NCI-H2196 (cell line): ENCODE measurements around the gene MT1X.
A peak's percentile ranks its signal among the peaks of the same experiment; 100 is the strongest.

Experiments
- DNase-seq: peaks from one replicate; lab custom pipeline; 2025; ENCODE audit not compliant: unreplicated experiment; lab: John Stamatoyannopoulos, UW

MT1X gene

DNA sequence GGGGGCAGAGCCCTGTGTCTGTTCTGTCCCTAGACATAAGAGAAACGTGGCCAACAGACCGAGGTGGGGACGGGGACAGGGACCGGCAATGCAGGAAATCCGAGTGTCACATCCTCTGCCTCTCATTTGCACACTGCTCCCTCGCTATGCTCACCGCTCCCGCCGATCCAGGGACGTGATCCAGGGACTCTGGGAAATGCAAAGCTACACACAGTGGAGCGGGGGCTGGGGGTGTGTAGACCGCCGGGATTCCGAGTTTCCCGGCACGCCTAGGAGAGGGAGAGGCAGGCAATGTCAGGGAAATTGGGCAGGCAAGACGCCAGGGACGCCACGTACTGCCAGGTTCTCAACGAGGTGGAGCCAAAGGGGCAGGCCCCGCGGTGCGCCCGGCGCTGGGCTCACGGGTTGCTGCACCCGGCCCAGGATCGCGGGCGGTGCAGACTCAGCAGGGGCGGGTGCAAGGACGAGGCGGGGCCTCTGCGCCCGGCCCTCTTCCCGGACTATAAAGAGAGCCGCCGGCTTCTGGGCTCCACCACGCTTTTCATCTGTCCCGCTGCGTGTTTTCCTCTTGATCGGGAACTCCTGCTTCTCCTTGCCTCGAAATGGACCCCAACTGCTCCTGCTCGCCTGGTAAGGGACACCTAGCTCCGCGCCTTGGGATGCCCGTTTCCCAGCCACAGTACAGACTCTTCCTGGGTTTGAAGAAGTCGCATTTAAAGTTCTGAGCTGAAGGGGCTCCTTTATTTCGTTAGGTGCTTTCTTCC is at the start of gene MT1X:
Gene MT1X (plus strand): TSS at position 532 of the 764 bp plus-strand sequence. CDS start 71 bp downstream, at position 603.
- DNase-seq = peak; percentile 69

DNA sequence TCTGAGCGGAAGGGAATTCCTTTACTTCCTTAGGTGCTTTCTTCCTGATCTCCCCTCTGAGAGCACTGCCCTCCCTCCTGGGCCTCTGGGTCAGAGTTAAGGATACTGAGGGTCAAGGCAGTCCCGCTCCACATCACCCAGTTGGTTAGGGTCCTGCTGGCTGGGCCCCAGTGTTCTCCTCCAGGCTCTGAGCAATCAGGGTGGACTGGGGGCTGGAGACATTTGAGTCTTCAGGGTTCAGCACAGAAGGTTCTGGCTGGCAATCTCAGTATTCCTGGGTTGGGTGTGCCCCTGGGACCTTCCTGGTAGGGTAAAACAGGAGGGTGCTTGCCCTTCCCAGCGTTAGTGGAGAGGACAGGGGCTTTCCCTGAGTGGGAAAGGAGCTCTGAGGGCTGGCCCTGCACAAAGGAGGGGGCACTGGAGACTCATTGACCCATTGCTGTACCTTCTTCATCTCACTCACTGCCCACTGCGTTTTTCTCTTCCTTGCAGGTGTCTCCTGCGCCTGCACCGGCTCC is 49.4 kb upstream of the MT1X start:
- no peak for DNase-seq

DNA sequence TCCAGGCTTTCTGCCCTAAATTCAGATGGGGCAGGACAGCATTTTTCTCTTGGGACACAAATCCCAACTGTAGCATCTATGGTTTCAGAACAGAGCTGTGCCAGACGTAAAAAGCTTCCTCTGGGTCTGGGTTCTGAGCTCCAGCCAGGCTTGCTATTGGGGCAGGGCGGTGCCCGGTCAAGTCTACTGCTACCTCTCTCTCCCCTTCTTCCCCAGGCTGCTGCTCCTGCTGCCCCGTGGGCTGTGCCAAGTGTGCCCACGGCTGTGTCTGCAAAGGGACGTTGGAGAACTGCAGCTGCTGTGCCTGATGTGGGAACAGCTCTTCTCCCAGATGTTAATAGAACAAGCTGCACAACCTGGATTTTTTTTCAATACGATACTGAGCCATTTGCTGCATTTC is 48.7 kb upstream of the MT1X start:
- no peak for DNase-seq

DNA sequence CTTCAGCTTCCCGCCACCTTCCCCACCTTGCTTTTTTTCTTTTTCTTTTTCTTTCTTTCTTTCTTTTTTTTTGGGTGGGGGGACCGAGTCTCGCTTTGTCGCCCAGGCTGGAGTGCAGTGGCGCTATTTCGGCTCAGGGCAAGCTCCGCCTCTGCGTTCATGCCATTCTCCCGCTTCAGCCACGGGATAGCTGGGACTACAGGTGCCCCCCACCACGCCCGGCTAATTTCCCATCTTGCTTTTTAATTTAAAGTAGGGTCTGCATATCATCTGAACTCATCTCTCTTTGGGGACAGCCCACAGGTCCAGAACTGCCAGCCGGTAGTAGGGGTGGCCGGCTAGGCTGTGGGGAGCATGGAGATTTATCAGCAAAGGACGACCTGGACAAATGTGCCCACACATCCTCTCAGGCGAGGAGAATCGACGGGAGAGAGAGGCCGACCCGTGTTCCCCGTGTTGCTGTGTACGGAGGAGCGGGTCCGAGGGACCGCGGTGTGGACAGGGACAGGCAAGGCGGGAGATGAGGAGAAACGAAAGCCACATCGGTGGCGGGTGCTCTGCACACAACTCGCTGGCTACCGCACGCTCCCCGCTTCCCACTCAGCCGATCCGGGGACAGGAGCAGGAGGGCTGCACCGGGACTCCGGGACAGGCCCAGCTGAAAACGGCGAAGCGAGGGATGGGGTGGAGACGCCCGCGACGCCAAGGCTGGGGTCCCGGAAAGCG is 47.4 kb upstream of the MT1X start:
- DNase-seq = no peak

DNA sequence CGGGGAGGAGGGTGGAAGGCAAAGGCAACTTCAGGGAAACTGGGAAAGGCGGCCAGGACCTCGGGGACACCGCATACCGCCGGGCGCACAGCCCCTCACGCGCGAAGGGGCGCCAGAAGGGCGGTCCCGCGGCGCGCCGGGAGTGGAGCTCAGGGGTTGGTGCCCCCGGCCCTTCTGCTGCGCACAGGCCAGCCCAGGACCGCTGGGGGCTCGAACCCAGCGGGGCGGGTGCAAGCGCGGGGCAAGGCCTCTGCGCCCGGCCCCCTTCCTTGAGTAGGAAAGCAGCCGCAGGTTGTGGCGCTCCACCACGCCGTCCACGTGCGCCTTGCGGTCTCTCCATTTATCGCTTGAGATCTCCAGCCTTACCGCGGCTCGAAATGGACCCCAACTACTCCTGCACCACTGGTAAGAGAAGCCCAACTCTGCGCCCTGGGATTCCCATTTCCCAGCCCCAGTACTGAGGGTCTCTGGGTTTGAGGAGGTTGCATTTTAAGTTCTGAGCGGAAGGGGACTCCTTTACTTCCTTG is 46.8 kb upstream of the MT1X start:
- DNase-seq = no peak

DNA sequence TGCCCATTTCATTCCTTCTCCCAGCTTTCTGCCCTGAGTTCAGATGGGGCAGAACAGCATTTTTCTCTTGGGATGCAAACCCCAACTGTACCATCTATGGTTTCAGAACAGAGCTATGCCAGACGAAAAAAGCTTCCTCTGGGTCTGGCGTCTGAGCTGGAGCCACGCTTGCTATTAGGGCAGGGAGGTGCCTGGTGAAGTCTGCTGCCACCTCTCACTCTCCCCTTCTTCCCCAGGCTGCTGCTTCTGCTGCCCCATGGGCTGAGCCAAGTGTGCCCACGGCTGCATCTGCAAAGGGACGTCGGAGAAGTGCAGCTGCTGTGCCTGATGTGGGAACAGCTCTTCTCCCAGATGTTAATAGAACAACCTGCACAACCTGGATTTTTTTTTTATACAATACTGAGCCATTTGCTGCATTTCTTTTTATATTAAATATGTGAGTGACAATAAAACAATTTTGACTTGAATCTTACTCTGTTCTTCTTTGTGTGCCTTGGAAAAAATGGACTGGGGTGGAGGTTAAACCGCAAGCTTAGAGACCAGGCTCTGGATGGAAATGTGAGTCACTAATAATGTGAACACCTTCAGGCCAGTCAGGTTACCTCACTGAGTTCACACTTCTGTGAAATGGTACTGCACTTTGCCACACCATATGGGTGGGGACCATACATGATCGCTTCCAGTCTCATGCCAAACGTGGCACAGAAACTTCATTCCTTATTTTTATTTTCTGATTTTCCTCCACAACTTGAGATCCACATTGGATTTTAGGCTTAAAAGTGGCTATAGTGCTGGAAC is 45.5 kb upstream of the MT1X start:
- DNase-seq = no peak

DNA sequence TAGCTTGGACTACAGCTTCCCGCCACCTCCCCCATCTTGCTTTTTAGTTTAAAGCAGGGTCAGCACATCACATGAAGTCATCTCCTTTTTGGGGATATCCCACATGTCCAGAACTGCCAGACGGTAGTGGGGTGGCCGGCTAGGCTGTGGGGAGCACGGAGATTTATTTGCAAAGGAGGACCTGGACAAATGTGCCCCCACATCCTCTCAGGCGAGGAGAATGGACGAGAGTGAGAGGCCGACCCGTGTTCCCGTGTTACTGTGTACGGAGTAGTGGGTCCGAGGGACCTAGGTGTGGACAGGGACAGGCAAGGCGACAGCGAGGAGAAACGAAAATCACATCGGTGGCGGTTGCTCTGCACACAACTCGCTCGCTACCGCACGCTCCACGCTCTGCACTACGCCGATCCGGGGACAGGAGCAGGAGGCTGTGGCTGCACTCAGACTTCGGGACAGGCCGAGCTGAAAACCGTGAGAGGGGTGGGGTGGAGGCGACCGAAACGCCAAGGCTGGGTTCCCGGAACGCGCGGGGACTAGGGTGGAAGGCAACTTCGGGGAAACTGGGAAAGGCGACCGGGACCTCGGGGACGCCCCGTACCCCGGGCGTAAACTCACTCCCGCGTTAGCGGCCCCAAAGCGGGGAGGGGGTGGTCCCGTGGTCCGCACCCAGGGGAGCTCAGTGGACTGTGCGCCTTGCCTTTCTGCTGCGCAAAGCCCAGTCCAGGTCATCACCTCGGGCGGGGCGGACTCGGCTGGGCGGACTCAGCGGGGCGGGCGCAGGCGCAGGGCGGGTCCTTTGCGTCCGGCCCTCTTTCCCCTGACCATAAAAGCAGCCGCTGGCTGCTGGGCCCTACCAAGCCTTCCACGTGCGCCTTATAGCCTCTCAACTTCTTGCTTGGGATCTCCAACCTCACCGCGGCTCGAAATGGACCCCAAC is 44.2 kb upstream of the MT1X start, which contains the start of gene MT1A:
Gene MT1A (plus strand): TSS at position 853 of the 937 bp plus-strand sequence. CDS start 73 bp downstream, at position 926.
- DNase-seq = no peak

DNA sequence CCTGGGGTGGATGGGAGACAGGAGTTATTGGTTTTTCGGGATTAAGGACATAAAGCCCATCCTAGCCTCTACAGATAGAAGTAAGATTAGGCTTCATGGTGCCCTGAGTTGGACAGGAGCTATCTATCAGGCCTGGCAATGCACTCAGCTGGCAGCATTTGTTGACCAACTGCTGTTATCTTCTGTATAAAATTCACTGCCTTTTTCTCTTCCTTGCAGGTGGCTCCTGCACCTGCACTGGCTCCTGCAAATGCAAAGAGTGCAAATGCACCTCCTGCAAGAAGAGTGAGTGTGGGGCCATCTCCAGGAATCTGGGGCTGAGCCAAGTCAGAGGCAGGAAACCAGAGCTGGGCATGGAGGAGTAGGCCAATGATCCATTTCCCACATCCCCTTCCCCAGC is 43.2 kb upstream of the MT1X start:
- DNase-seq = no peak

DNA sequence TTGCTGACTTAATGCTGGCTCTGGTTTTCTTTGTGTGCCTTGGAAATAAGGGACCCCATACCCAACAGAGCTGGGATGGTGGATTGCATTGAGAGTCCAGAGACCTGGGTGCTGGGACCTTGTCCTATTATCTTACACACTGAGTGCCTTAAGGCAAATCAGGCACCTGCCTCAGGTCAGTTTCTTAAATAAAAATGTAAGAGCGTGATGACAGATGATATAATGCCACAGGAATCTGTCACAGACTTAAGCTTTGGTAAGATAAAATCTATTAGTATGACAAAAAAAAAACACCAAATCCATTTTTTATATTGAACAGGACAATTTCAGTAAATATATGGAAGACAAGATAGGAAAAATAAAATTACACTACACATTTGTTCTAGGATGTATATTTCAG is 42.2 kb upstream of the MT1X start:
- DNase-seq = no peak

DNA sequence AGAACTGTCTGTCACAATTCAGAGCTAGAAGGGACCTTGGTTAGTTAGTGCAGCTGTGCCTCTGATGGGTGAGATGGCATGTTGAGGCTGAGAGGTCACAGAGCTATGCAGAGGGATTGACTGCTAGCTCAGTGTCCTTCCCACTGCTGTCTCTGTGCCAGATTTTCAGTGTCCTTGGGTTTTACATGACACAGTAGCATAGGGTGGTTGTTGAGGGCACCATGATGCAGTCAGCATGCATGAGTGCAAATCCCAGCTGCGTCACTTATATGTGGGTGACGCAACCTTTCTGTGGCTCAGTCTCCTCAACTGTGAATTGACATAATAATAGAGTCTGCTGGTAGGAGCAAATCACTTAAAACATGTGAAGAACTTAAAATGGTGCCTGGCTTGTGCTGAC is 41.1 kb upstream of the MT1X start:
- DNase-seq = no peak

DNA sequence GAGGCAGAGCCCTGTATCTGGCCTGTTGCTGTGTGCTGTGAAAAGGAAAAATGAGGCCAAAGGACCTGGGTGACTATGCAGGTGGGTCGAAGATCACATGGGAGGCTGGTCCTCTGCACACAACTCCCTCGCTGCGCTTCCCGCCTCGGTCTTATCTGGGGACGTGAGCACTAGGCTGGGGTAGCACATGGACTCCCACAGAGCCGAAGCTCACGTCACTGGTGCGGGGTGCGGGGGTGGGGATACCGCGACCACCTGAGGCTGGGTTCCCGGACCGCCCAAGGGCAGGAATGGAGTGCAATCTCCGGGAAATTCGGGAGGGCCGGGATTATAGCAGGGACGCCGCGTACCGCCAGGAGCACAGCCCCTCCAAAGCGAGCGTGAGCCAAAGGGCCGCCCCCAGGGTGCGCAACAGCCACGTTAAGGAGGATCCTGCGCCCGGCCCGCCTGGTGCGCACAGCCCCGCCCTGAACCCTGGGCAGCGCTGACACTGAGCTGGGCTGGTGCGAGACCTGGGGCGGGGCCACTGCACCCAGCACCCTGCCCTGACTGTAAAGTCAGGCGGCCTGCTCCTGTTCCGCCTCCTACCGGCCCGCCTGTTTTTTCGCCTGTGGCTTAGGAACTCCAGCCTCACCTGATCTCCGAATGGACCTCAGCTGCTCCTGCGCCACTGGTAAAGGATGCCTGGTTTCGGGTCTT is 39.0 kb upstream of the MT1X start:
- no peak for DNase-seq

DNA sequence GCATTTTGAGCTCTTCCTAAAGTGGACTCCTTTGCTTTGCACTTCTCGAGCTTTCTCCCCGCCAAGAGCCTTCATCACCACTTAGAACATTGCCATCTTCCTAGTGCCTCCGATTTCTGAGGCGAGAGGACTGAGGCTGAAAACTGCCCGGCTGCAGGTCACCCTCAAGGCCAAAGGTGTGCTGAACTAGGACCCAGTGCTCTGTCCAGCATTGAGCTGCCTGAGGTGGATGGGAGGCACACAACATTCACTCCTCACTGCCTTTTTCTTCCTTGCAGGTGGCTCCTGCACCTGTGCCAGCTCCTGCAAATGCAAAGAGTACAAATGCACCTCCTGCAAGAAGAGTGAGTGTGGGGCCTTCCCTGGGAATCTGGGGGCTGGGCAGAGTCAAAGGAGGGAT is 38.4 kb upstream of the MT1X start:
- DNase-seq = no peak

DNA sequence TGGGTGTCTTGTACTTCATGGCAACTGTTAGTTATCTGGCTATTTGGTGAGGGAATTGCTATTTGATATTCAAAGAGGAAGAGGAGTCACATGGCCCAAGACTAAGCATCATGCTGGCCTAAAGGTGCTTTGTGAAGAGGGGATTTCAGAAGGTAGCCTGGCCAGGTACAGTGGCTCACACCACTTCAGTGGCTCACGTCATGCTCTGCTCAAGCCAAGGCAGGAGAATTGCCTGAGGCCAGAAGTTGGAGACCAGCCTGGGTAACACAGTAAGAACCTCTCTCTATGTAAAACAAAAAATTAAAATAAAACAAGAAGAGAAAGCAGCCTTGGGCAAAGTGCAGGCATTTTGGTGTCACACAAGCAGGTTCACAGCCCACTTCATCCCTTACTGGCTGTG is 37.0 kb upstream of the MT1X start:
- DNase-seq = no peak

DNA sequence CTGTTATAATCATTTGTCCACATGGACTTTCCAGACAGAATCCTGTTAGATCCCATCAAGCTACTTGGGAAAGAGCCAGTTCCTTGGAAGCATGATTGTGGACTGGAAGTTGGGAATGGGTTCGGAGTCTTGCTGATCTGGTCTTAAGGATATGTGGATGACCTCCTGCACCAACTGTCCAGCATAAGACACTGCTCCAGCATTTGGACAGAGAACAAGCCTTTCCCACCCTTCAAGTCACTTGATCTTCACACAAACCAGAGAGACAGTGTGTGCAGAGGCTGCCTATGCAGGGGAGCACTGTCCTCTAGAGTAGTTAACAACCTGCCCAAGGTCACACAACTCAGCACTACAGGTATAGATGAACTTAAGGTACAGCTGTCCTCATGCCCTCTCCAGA is 36.4 kb upstream of the MT1X start:
- no peak for DNase-seq

DNA sequence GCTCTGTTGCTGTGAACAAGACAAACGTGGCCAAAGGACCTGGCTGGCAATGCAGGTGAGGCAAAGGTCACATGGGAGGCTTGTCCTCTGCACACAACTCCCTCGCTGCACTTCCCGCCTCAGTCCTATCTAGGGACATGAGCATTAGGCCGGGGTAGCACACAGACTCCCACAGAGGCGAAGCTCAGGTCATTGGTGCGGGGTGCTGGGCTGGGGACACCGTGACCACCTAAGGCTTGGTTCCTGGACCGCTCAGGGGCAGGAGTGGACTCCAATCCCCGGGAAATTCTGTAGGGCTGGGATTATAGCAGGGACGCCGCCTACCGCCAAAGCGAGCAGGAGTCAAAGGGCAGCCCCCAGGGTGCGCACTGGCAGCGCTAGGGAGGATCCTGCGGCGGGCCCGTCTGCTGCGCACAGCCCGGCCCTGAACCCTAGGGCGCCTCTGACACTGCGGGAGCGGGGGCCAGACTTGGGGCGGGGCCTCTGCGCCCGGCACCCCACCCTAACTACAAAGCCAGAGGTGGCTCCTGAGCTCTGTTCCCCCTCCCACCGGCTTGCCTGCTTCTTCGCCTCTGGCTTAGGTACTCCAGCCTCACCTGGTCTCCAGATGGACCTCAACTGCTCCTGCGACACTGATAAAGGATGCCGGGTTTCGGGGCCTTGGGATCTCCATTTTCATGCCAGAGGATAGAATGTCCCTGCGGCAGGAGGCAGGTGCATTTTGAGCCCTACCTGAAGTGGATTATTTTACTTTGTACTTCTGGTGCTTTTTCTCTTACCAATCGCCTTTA is 34.4 kb upstream of the MT1X start:
- no peak for DNase-seq

DNA sequence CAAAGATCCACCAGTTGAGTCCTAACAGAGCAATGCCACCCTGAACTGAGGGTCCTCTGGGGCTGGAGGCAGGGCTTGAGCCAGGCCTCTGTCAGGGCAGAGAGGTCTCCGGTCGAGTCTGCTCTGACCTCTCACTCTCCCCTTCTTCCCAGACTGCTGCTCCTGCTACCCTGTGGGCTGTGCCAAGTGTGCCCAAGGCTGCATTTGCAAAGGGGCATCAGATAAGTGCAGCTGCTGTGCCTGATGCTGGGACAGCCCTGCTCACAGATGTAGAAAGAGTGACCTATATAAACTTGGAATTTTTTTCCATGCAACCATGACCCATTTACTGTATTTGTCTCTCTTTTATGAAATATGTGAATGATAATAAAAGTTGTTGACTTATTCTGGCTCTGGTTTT is 33.0 kb upstream of the MT1X start:
- no peak for DNase-seq

DNA sequence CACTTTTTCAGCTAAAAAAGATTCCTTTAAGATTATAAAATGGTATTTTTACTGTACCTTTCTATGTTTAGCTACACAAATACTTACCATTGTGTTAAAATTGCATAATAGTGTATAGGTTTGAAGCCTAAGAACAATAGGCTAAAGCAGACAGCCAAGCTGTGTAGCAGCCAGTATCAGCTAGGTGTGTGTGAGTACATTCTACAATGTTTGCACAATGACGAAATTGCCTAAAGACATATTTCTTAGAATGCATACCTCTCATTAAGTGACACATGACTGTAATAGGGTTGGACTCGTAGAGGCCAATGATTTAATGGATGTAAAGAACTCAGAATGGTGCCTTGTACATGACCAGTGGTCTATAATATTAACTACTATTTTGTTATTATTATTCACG is 32.5 kb upstream of the MT1X start:
- DNase-seq = no peak

DNA sequence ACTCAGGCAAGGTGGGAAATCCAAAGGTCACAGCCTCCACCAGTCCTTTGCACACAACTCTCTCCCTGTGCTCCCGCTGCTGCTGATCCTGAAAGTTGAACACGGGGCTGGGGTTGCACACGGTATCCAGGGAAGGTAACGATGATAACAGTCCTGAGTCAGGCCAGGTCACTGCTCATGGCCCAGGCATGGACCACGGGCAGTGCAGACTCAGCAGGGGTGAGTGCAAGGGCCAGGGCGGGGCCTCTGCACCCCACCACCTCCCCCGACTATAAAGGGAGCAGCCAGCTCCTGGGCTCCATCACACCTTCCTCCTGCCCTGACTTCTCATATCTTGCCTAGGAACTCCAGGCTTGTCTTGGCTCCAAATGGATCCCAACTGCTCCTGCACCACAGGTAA is 30.7 kb upstream of the MT1X start, which contains the start of gene MT1B:
Gene MT1B (plus strand): TSS at position 301 of the 400 bp plus-strand sequence. CDS start 68 bp downstream, at position 369.
- DNase-seq = no peak

DNA sequence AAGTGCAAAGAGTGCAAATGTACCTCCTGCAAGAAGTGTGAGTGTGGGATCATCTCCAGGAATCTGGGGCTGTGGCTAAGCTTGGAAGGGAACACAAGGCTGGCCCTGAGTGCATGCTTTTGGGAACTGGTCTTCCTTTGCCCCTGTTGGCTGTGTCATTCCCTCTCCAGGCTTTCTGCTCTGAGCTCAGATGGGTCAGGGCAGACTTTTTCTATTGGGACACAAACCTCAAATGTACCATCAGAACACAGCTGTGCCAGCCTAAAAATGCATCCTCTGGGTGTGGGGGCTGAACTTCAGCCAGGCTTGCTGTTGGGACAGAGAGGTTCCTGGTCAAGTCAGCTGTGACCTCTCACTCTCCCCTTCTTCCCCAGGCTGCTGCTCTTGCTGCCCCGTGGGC is 29.7 kb upstream of the MT1X start:
- DNase-seq = no peak
